ENCODE data around the gene CPXM2.

Gene CPXM2

GRCh38 chr10:123772645-123773508 is 118.7 kb downstream of the CPXM2 start:
- no peak for DNase-seq (ENCODE audit: low read depth, low spot score)

DNA sequence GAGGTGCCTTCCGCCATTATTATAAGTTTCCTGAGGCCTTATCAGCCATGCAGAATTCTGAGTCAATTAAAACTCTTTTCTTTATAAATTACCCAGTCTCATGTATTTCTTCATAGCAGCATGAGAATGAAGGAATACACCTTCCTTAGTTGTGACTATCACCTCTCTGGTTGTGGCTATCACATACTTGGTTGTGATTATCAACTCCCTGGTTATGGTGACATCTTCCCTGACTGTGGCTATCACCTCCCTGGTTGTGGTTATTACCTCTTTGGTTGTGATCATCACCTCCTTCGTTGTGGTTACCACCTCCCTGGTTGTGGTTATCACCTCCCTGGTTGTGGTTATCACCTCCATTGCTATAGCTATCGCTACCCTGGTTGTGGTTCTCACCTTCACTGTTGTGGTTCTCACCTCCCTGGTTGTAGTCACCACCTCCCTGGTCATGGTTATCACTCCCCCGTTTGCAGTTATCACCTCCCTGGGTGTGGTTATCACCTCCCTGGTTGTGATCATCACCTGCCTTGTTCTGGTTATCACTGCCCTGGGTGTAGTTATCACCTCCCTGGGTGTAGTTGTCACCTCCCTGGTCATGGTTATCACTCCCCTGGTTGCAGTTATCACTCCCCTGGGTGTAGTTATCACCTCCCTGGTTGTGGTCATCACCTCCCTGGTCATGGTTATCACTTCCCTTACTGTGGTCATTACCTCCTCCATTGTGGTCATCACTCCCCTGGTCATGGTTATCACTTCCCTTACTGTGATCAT is 119.5 kb downstream of the CPXM2 start:
- no peak for DNase-seq (ENCODE audit: low read depth, low spot score)

DNA sequence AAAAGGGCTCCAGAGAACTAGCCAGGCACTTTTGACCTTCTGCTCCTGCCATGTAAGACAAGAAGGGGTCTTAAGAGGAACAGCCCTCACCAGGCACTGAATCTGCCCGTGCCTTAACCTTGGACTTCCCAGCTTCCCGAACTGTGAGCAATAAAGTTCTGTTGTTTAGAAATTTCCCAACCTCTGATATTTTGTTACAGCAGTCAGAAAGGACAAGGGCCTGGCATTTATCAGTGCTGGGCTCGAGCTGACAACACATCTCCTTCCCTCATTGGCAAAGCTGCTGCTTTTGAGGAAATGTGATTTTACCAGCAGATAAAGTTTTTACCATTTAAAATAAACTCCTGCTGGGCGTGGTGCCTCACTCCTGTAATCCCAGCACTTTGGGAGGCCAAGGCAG is 122.0 kb downstream of the CPXM2 start:
- DNase-seq (ENCODE audit: low read depth, low spot score): no peak

DNA sequence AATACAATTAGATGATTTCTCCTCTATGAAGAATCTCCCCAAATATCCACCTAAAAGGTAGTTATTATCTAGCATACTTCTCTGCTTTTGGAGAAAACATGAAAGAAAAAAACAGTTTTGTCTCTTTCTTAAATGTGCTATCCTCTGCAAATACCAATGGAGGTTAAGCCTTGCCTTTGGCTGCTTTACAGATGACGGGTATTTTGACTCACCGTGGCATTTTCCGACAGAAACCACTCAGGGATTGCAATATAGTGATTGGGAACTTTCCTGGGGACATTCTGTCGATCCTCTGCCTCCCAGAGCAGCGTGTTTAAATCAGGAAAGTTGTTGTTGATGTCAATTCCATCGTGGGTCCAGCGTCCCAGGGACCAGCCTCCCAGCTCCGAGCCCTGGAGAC is 124.8 kb downstream of the CPXM2 start:
- DNase-seq (ENCODE audit: low read depth, low spot score): no peak

DNA sequence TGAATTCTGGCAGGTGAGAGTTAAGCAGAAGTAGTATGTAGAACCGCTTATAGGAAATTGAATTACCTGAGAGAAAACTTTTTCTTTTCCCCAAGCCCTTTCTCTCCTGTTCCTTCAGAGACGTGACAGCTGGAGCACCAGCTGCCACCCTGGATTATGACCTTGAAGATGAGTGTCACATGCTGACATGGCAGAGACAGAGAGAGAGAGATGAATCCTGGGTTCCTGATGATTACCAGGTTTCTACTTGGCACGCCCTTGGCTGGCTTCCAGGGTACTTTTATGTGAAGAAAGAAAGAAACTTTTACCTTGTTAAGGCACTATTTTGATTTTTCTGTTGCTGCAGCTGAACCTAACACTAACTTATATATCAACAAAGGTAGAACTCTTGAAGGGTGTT is 125.6 kb downstream of the CPXM2 start:
- no peak for DNase-seq (ENCODE audit: low read depth, low spot score)

- no peak for DNase-seq (ENCODE audit: low read depth, low spot score)
Measured at GRCh38 chr10:123761666-123762230, 129.9 kb downstream of the CPXM2 start.

DNA sequence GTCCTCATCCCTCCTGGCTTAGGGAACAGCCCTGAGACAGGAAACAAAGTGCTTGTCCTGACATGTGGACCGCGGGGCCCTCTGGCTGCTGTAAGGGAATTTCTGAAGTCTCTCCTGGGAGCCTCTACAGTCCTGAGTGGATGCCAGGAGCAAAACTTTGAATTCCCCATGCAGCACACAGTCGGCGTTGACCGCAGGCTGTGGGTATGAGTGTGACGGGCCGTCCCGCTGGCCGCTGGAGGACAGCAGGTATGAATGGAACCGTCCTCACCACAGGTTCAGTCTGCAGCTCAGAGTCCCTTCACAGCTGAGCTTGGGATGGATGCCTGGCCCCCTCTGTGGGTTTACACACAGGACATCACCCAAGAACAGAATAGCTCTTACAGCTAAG is 130.6 kb downstream of the CPXM2 start:
- DNase-seq (ENCODE audit: low read depth, low spot score): no peak

DNA sequence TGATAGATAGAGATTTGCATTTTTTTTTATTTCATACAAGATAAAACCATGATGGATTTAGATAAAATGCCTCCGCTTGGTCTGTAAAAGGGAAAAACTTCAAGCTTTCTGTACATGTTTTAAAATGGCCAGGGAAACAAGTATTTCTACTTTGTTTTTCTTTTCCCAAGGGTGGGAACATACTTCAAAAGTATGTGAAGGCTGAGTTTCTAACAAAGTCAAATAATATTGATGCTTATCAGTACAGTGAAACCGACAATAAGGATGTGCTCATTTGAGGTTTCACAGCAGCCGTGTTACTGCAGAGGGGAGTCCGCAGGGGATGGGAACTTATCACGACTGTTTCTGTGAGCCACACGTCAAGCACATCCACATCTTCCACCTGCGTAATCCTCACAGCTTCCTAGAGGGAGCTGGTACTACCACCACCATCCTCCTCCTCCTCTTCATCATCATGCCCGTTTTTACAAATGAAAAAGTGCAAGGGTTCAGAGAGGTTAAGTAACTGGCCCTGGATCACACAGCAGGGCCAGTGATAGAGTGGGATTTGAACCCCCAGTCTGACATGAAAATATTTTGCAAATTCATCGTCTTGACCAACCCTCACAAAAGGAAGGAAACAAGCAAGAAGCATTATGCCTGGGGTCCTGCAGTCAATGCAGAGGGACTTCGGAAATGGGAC is 131.1 kb downstream of the CPXM2 start:
- DNase-seq (ENCODE audit: low read depth, low spot score): no peak

- peak; percentile 19 for DNase-seq (ENCODE audit: low read depth, low spot score)
Measured at GRCh38 chr10:123759501-123760031, 132.0 kb downstream of the CPXM2 start.

GRCh38 chr10:123759041-123759440 is 132.6 kb downstream of the CPXM2 start:
- DNase-seq (ENCODE audit: low read depth, low spot score): no peak

DNA sequence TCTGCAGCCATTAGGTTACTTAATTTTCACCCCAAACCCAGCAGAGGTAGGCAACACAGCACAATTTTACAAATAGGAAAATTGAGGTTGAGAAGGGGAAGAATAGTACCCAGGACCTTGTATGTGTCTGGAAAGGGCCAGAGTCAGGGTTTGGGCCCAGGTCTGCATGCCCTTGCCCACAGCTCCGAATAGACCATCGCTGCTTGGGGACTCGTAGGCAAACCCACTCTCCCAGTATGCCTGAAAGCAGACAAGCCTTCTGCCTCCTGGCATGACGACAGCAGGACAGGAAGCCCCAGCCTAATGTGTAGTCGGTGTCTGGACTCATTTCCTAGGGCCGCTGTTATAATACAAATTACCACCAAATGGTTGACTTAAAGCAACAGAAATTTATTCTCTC is 133.8 kb downstream of the CPXM2 start:
- DNase-seq (ENCODE audit: low read depth, low spot score): no peak

DNA sequence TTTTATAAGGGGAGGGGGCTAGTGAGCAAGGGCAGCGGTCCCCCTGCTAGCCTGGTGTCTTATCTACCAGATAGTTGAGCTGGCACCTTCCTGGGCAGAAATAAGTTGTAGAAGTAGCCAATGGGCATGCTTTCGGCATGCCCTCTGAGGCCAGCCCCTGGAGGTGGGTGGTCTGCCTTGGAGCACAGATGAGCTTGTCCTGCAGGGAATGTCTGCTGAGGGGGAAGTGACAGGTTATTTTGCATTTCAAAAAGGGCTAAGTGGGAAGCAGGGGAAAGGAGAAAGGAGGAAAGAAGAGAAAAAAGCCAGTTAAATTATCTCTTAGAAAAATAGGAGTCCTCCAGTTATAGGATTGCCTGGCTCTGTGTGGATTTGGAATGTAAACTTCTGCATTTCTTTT is 136.5 kb downstream of the CPXM2 start:
- peak; percentile 40 for DNase-seq (ENCODE audit: low read depth, low spot score)

- DNase-seq (ENCODE audit: low read depth, low spot score): no peak
Measured at GRCh38 chr10:123754123-123754522, 137.5 kb downstream of the CPXM2 start.

GRCh38 chr10:123751342-123752134 is 140.1 kb downstream of the CPXM2 start:
- no peak for DNase-seq (ENCODE audit: low read depth, low spot score)

DNA sequence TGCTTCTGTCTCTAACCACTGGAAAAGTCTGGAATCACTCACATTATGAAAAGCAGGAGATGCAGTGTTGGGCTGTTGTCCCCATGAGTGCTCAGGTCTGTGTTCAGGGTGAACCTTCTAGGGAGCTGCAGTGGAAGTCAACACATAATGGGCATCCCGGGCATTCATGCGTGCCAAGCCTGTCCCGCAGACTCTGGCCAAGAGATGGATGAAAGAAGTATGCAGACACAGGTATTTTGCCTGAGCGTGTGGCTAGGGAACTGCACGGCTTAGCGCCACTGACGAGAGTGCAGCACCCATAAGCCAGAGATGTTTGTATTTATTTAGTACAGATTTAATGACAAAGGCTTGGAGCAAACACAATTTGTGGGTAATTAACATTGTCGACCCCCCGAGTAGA is 140.7 kb downstream of the CPXM2 start:
- DNase-seq (ENCODE audit: low read depth, low spot score): no peak

- no peak for DNase-seq (ENCODE audit: low read depth, low spot score)
Measured at GRCh38 chr10:123748711-123749110, 142.9 kb downstream of the CPXM2 start.

DNA sequence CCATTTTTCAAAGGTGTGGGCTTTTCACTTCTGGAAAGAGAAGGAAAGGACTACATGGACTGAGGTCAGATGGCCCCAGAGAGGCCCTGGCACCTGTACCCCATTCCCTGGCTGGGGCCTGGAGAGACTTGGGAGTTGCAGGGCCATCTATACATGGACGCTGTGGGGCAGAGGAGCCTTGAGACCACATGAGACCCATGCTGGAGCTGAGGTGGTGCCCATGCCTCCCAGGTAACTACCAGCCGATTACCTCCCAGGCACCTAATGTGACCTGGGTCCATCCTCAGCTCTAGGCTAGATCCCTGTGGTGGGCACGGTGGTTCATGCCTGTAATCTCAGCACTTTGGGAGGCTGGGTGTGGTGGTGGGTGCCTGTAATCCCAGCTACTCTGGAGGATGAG is 144.2 kb downstream of the CPXM2 start:
- no peak for DNase-seq (ENCODE audit: low read depth, low spot score)

DNA sequence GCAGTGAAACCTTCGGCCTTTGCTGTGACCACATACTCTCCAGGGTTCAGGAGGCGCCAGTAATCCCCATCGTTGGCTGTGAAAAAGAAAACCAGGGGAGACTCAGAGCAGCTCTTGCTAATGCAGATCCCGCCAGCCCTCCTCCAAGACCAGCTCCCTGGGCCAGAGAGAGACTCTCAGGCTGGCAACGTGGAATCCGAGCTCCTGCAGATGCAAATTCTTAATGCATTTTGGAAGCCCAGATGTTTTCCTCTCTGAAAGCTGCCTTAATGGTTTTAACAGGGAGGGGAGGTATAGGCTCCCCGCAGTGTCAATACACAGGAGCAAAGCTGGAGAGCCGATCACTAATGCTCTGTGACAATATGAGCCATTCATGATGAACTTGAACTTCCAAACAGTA is 144.7 kb downstream of the CPXM2 start:
- DNase-seq (ENCODE audit: low read depth, low spot score): no peak

DNA sequence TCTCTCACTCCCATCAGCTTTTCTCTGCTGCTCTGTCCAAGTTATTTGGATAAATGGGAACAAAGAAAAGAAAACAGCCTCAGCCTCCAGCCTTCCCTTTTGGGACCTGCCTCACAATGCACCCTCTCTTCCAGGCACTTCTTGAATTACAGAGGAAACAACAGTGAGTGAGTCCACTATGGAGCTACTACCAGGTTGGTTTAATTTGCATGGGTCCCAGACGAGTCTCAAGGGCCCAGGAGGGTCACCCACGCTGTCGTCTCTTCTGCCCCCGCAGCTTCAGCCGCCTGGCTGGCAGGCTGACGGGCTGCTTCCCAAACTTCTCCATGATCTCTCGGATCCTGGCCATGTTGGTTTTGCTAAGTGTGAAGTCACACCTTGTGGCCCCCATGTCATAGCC is 145.1 kb downstream of the CPXM2 start:
- DNase-seq (ENCODE audit: low read depth, low spot score): no peak

DNA sequence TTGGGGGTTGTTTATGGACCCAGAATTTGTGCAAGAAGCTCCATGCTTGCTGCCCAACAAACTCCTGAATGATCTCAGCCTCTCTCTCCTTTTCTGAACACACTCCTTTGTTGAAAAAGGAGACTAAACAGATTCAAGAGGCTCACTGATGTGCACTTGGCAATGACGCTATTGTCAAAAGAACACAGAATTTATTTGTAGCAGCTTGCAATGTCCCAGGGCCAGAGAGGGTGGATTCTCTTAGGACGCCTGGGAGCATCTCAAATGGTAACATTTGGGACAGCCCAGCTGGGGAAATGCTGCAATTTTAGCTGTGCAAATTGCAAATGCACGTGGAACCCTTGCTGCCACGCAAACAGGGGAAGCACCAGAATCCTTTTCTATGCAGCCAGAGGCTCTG is 145.5 kb downstream of the CPXM2 start:
- DNase-seq (ENCODE audit: low read depth, low spot score): no peak

- no peak for DNase-seq (ENCODE audit: low read depth, low spot score)
Measured at GRCh38 chr10:123744224-123744536, 147.4 kb downstream of the CPXM2 start.

All from ELF-1 (cell line).